Peyer's patch (tissue), 4 donors: ENCODE data around the gene DCDC2.

Source experiments
- CTCF ChIP-seq, 6 experiments: fragments of 450-650 bp in 4 of 6; fragments of 200-600 bp in 2 of 6; sonication (generic) in 1 of 6; IDR thresholded peaks; one replicate each; pipeline ENCODE4 v1.5.1; 2017 to 2019; ENCODE audit warnings: antibody characterized with exemption in 6 of 6, mild to moderate bottlenecking in 3 of 6, moderate library complexity in 1 of 6
- POLR2A ChIP-seq, 2 donors: fragments of 450-650 bp; IDR thresholded peaks; one replicate each; pipeline ENCODE4 v1.5.1; 2017; ENCODE audit warnings: antibody characterized with exemption in 2 of 2, mild to moderate bottlenecking in 2 of 2, moderate library complexity in 2 of 2

- TF ChIP-seq CTCF (IDR thresholded peaks at IDR 0.05) (no peak), POLR2A (IDR thresholded peaks at IDR 0.05) (no peak)
These were observed 33.2 kb downstream of the DCDC2 start for GRCh38 chr6:24324617-24325016.
